Stimulated activated CD4-positive, alpha-beta T cell treated with anti-CD3 and anti-CD28 coated beads, Interleukin-4, amount 100 ng/mL, for 1 hour (primary cell): ENCODE measurements around the gene PCGF2.
"Not testable (repeated sequence)": the region's sequence is repeated elsewhere in the genome, so short reads cannot be mapped to it uniquely, and the experiment has no call there.

Experiments used
- DNase-seq: peaks from one replicate; pipeline ENCODE4 v3.0.0-alpha.2; 2020

The PCGF2 gene

GRCh38 chr17:38733982-38734973 lies 13.9 kb downstream of the PCGF2 start:
- peak; percentile 25 for DNase-seq

GRCh38 chr17:38733282-38733981 lies 14.7 kb downstream of the PCGF2 start:
- no peak for DNase-seq

GRCh38 chr17:38732376-38733281 lies 15.5 kb downstream of the PCGF2 start:
- no peak for DNase-seq

- no peak for DNase-seq
These were observed 16.4 kb downstream of the PCGF2 start for GRCh38 chr17:38731526-38732294.

GRCh38 chr17:38730526-38731379 lies 17.4 kb downstream of the PCGF2 start:
- peak; percentile 22 for DNase-seq

- DNase-seq = peak; percentile 86
These were observed 18.1 kb downstream of the PCGF2 start, which contains the start of gene CISD3 for GRCh38 chr17:38729886-38730525. Gene CISD3 (plus strand): TSS chr17:38730341. CDS start chr17:38730359, 18 bp downstream.

- DNase-seq = no peak
These were observed 18.7 kb downstream of the PCGF2 start for GRCh38 chr17:38729368-38729885.

- peak; percentile 43 for DNase-seq
These were observed 19.8 kb downstream of the PCGF2 start for GRCh38 chr17:38728290-38728831.

- DNase-seq = peak; percentile 76
These were observed 20.4 kb downstream of the PCGF2 start for GRCh38 chr17:38727736-38728135.

GRCh38 chr17:38726145-38726544 lies 22.0 kb downstream of the PCGF2 start:
- not testable (repeated sequence) for DNase-seq

GRCh38 chr17:38725066-38725465 lies 23.1 kb downstream of the PCGF2 start:
- no peak for DNase-seq

GRCh38 chr17:38724337-38724988 lies 23.7 kb downstream of the PCGF2 start:
- DNase-seq = no peak

GRCh38 chr17:38721802-38722201 lies 26.3 kb downstream of the PCGF2 start:
- no peak for DNase-seq

GRCh38 chr17:38720941-38721340 lies 27.2 kb downstream of the PCGF2 start:
- DNase-seq = no peak

GRCh38 chr17:38719943-38720641 lies 28.0 kb downstream of the PCGF2 start:
- DNase-seq = no peak

- DNase-seq = no peak
These were observed 28.7 kb downstream of the PCGF2 start for GRCh38 chr17:38719289-38719942.

GRCh38 chr17:38717139-38717745 lies 30.9 kb downstream of the PCGF2 start:
- no peak for DNase-seq
